GM19023 (cell line): ENCODE measurements around the gene AVEN.
"Not testable (repeated sequence)": the region's sequence is repeated elsewhere in the genome, so short reads cannot be mapped to it uniquely, and the experiment has no call there.

Source experiments
- ATAC-seq: cut with Tn5 transposase; IDR thresholded peaks from one replicate; pipeline ENCODE4 v1.9.1; 2021; ENCODE audit warnings: mild to moderate bottlenecking, moderate library complexity; ENCODE audit not compliant: unreplicated experiment

The AVEN gene

GRCh38 chr15:34038871-34039789 lies at the start of gene AVEN:
Gene AVEN (minus strand): TSS chr15:34039204. CDS start chr15:34039046, 158 bp downstream.
- ATAC-seq, result peak; percentile 60

GRCh38 chr15:34085746-34086145 lies 46.7 kb upstream of the AVEN start:
- no peak for ATAC-seq

- ATAC-seq, result no peak
Observed at GRCh38 chr15:34084086-34084485, 45.1 kb upstream of the AVEN start.

GRCh38 chr15:34079904-34080303 lies 40.9 kb upstream of the AVEN start:
- no peak for ATAC-seq

- ATAC-seq, result no peak
Observed at GRCh38 chr15:34078900-34079299, 39.9 kb upstream of the AVEN start.

- ATAC-seq, result no peak
Observed at GRCh38 chr15:34076785-34077184, 37.8 kb upstream of the AVEN start.

GRCh38 chr15:34070003-34070402 lies 31.0 kb upstream of the AVEN start:
- ATAC-seq, result no peak

- no peak for ATAC-seq
Observed at GRCh38 chr15:34065941-34066340, 26.9 kb upstream of the AVEN start.

GRCh38 chr15:34065261-34065660 lies 26.3 kb upstream of the AVEN start:
- ATAC-seq, result no peak

- no peak for ATAC-seq
Observed at GRCh38 chr15:34064438-34064837, 25.4 kb upstream of the AVEN start.

GRCh38 chr15:34059946-34060345 lies 20.9 kb upstream of the AVEN start:
- no peak for ATAC-seq

- no peak for ATAC-seq
Observed at GRCh38 chr15:34059476-34059875, 20.5 kb upstream of the AVEN start.

GRCh38 chr15:34056911-34057310 lies 17.9 kb upstream of the AVEN start:
- no peak for ATAC-seq

- ATAC-seq, result no peak
Observed at GRCh38 chr15:34055868-34056595, 17.0 kb upstream of the AVEN start.

GRCh38 chr15:34054081-34054707 lies 15.2 kb upstream of the AVEN start:
- no peak for ATAC-seq

- ATAC-seq, result not testable (repeated sequence)
Observed at GRCh38 chr15:34050385-34050784, 11.4 kb upstream of the AVEN start.

- ATAC-seq, result no peak
Observed at GRCh38 chr15:34049112-34049511, 10.1 kb upstream of the AVEN start.

- ATAC-seq, result no peak
Observed at GRCh38 chr15:34047893-34048775, 9.1 kb upstream of the AVEN start.

- no peak for ATAC-seq
Observed at GRCh38 chr15:34046471-34047145, 7.6 kb upstream of the AVEN start.

GRCh38 chr15:34043813-34044212 lies 4.8 kb upstream of the AVEN start:
- ATAC-seq, result no peak
